Neutrophil (primary cell): ENCODE results near the gene PCDHGA10.
"Not testable (repeated sequence)": the region's sequence is repeated elsewhere in the genome, so short reads cannot be mapped to it uniquely, and the experiment has no call there.

Experiments
- H3K27ac ChIP-seq: fragments of 200-600 bp; sonication (generic); 2 replicates; pipeline ENCODE4 v1.5.1; 2016; ENCODE audit warnings: mild to moderate bottlenecking, moderate library complexity
- H3K27me3 ChIP-seq: fragments of 200-600 bp; sonication (generic); 2 replicates; pipeline ENCODE4 v1.6.0; 2016; ENCODE audit warnings: mild to moderate bottlenecking
- H3K36me3 ChIP-seq: fragments of 200-600 bp; sonication (generic); 2 replicates; pipeline ENCODE4 v1.5.1; 2017
- H3K4me1 ChIP-seq, 2 experiments: fragments of 200-600 bp in 1 of 2; sonication (generic) in 1 of 2; 1 replicate in 1 of 2; 2 replicates in 1 of 2; pipeline versions ENCODE4 v1.5.1 to v1.6.1; 2013 to 2016; ENCODE audit warnings: low read depth in 1 of 2, low read length in 1 of 2, mild to moderate bottlenecking in 1 of 2, moderate library complexity in 1 of 2; ENCODE audit not compliant: control insufficient read depth in 1 of 2, insufficient read depth in 1 of 2
- H3K4me3 ChIP-seq, 2 experiments: fragments of 200-600 bp in 1 of 2; sonication (generic) in 1 of 2; 1 replicate in 1 of 2; 2 replicates in 1 of 2; pipeline ENCODE4 v1.5.1; 2013 to 2016; ENCODE audit warnings: low read depth in 1 of 2, low read length in 1 of 2, mild to moderate bottlenecking in 1 of 2, moderate library complexity in 1 of 2
- H3K9me3 ChIP-seq: fragments of 200-600 bp; sonication (generic); 2 replicates; pipeline ENCODE4 v1.5.1; 2016
- CTCF ChIP-seq: fragments of 200-600 bp; sonication (generic); IDR thresholded peaks from 2 replicates; pipeline ENCODE4 v1.5.1; 2016; ENCODE audit warnings: antibody characterized with exemption

PCDHGA10 gene

GRCh38 chr5:141402553-141403243, 10.1 kb upstream of the PCDHGA10 start, which contains the start of gene PCDHGA9:
TSS of gene PCDHGA9 (plus strand) at chr5:141402778. CDS start at chr5:141402953, 175 bp downstream.
- H3K4me3 ChIP-seq, result no peak within 1 kb of the TSS
- H3K4me1 ChIP-seq, result no peaks in the 10 kb centered on the region
- no peak within 1 kb of the TSS for H3K27ac ChIP-seq
- peaks cover 15% of the 10 kb centered on the region for H3K9me3 ChIP-seq
- TF ChIP-seq CTCF, result no peak
- peaks cover 98% of the 10 kb centered on the region for H3K27me3 ChIP-seq
- H3K36me3 ChIP-seq, result no peaks in the 10 kb centered on the region

- H3K4me3 ChIP-seq, result no peak overlapping the region
- peaks cover 19% of the 10 kb centered on the region for H3K9me3 ChIP-seq
- no peak for TF ChIP-seq CTCF
- H3K4me1 ChIP-seq, result no peaks in the 10 kb centered on the region
- H3K36me3 ChIP-seq, result no peaks in the 10 kb centered on the region
- H3K27ac ChIP-seq, result no peak overlapping the region
- peaks cover 100% of the 10 kb centered on the region for H3K27me3 ChIP-seq
These were observed 9.4 kb upstream of the PCDHGA10 start for GRCh38 chr5:141403387-141403786.

DNA sequence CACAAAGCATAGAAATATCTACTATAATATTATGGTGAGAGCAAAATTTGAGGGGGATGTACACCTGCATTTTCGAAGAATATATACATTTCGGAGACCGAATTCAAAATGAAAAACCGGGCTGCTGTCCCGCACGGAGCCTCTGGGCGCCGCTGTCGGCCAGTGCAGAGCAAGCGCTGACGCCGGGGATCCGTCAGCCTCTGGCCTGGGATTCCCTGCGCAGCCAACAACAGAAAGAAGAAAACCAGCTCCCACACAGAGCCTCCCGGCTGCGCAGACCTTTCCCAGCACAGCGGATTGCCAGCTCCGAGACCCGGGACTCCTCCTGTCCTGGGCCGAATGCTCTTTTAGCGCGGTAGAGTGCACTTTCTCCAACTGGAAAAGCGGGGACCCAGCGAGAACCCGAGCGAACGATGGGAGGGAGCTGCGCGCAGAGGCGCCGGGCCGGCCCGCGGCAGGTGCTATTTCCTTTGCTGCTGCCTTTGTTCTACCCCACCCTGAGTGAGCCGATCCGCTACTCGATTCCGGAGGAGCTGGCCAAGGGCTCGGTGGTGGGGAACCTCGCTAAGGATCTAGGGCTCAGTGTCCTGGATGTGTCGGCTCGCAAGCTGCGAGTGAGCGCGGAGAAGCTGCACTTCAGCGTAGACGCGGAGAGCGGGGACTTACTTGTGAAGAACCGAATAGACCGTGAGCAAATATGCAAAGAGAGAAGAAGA, 4.8 kb upstream of the PCDHGA10 start, which contains the start of gene PCDHGB6:
Gene PCDHGB6, plus strand, starts transcription at position 232 of the 716 bp plus-strand sequence. Its CDS starts 182 bp downstream, at position 414.
- H3K4me3 ChIP-seq, H3K27ac ChIP-seq, H3K4me1 ChIP-seq, H3K36me3 ChIP-seq: not testable (repeated sequence)
- peaks cover 100% of the 10 kb centered on the region for H3K27me3 ChIP-seq
- peaks cover 21% of the 10 kb centered on the region for H3K9me3 ChIP-seq

- peaks cover 20% of the 10 kb centered on the region for H3K9me3 ChIP-seq
These were observed 3.0 kb upstream of the PCDHGA10 start for GRCh38 chr5:141409598-141410306.

GRCh38 chr5:141411575-141411974, 1.2 kb upstream of the PCDHGA10 start:
- Histone ChIP-seq H3K27me3 (peaks cover 100% of the 10 kb centered on the region), H3K36me3 (no peaks in the 10 kb centered on the region), H3K4me3 (no peak overlapping the region), H3K27ac (no peak overlapping the region), H3K9me3 (peaks cover 20% of the 10 kb centered on the region), H3K4me1 (peaks cover 0 to 7% of the 10 kb centered on the region in 2 experiments)
- TF ChIP-seq CTCF, result no peak

More at GRCh38 chr5:141409598-141410306, 3.0 kb upstream of the PCDHGA10 start:
- Histone ChIP-seq H3K36me3 (no peaks in the 10 kb centered on the region), H3K4me3 (no peak overlapping the region), H3K27me3 (peaks cover 100% of the 10 kb centered on the region), H3K27ac (no peak overlapping the region), H3K4me1 (peaks cover 0 to 7% of the 10 kb centered on the region in 2 experiments)
- TF ChIP-seq CTCF, result no peak
